Right lobe of liver (tissue), 4 donors: ENCODE measurements around the gene CALCOCO1.

Experiments
- POLR2A ChIP-seq: fragments of 450-650 bp; IDR thresholded peaks from one replicate; pipeline ENCODE4 v1.6.1; 2017; ENCODE audit warnings: antibody characterized with exemption, mild to moderate bottlenecking
- TF ChIP-seq, protein P1 (sequence below), 4 donors: fragments of 200-600 bp in 3 of 4; fragments of 450-650 bp in 1 of 4; IDR thresholded peaks; one replicate each; pipeline versions ENCODE4 v1.5.1 to v1.8.0; 2016 to 2022; ENCODE audit warnings: antibody characterized with exemption in 4 of 4, mild to moderate bottlenecking in 2 of 4
- donor health status: DM: no; HTN: no; CAD: no.
- donor health status: DM: no; HTN: no; CAD: no.
- donor health status: DM: no; HTN: yes; CAD: no.

DNA sequence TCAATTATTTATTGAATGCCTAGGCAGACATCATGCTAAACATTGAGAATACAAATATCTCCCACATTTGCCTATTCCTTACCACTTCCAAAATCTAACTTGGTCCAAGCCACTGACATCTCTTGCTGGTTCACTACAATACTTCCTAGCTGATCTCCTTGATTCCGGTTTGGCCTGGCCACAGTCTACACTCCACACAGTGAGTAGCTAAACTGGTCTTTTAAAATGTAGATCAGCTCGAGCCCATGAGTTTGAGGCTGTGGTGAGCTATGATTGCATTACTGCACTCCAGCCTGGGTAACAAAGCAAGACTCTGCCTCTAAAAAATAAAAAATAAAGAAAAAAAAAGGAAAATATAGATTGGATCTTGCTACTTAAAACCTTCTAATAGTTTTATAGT lies 43.8 kb downstream of the CALCOCO1 start:
- TF ChIP-seq, protein P1, sequence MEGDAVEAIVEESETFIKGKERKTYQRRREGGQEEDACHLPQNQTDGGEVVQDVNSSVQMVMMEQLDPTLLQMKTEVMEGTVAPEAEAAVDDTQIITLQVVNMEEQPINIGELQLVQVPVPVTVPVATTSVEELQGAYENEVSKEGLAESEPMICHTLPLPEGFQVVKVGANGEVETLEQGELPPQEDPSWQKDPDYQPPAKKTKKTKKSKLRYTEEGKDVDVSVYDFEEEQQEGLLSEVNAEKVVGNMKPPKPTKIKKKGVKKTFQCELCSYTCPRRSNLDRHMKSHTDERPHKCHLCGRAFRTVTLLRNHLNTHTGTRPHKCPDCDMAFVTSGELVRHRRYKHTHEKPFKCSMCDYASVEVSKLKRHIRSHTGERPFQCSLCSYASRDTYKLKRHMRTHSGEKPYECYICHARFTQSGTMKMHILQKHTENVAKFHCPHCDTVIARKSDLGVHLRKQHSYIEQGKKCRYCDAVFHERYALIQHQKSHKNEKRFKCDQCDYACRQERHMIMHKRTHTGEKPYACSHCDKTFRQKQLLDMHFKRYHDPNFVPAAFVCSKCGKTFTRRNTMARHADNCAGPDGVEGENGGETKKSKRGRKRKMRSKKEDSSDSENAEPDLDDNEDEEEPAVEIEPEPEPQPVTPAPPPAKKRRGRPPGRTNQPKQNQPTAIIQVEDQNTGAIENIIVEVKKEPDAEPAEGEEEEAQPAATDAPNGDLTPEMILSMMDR (IDR thresholded peaks at IDR 0.05), result no peak
- TF ChIP-seq POLR2A, result no peak
